Measurements from ENCODE around the gene CRAMP1. TPM values are rescaled to one million over a fixed set of nuclear protein-coding genes. Genes with fewer than 3 reads are reported as not detected.
A peak's percentile ranks its signal among the peaks of the same experiment; 100 is the strongest.

Gene CRAMP1
- total RNA-seq, 1 donor from 2014 or later: 11.7 TPM

DNA sequence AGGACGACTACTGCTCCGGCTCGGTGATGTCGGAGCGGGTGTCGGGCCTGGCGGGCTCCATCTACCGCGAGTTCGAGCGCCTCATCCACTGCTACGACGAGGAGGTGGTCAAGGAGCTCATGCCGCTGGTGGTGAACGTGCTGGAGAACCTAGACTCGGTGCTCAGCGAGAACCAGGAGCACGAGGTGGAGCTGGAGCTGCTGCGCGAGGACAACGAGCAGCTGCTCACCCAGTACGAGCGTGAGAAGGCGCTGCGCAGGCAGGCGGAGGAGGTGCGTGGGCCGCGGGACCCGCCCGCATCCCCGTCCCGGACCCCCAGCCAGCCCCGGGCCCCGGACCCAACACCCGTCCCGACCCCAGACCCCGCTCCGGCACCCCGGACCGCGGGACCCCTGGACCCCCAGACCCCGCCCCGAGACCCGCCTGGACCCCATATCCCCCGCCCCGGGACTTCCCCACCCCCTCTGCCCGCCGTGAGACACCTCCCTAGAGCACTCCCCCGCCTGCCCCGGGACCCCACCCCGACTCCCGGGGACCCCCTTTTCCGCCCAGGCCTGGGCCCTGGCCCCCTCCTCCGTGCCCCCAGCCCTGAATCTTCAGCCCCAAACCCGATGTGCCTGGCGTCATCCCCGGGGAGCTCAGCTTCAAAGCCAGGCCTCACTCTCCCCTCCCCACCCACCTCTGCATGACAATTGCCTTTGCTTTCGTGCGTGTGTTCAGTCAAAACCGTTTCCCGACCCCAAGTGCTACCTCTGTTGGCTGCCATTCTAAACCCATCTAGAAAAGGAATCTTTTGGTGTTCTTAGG lies 94.4 kb downstream of the CRAMP1 start:
- Histone ChIP-seq H3K4me1 (no peaks in the 10 kb centered on the region), H3K4me3 (peak overlapping the region; percentile 79), H3K4me2 (peak overlapping the region; percentile 98), H3F3A (ENCODE audit: low read depth) (peaks cover 39% of the 10 kb centered on the region), H3K36me3 (no peaks in the 10 kb centered on the region), H4K20me1 (ENCODE audit: low read depth) (peaks cover 52% of the 10 kb centered on the region), H3K9ac (peak overlapping the region; percentile 74), H3K27me3 (no peaks in the 10 kb centered on the region), H2AFZ (replicated peaks) (peak overlapping the region; percentile 71), H3K27ac (no peak overlapping the region), H3K9me3 (ENCODE audit: low read depth) (no peaks in the 10 kb centered on the region), H3K79me2 (ENCODE audit: low read depth) (peaks cover 53% of the 10 kb centered on the region)
- TF ChIP-seq, protein P1, sequence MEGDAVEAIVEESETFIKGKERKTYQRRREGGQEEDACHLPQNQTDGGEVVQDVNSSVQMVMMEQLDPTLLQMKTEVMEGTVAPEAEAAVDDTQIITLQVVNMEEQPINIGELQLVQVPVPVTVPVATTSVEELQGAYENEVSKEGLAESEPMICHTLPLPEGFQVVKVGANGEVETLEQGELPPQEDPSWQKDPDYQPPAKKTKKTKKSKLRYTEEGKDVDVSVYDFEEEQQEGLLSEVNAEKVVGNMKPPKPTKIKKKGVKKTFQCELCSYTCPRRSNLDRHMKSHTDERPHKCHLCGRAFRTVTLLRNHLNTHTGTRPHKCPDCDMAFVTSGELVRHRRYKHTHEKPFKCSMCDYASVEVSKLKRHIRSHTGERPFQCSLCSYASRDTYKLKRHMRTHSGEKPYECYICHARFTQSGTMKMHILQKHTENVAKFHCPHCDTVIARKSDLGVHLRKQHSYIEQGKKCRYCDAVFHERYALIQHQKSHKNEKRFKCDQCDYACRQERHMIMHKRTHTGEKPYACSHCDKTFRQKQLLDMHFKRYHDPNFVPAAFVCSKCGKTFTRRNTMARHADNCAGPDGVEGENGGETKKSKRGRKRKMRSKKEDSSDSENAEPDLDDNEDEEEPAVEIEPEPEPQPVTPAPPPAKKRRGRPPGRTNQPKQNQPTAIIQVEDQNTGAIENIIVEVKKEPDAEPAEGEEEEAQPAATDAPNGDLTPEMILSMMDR (IDR thresholded peaks at IDR 0.05): no peak
- TF ChIP-seq EZH2 (IDR thresholded peaks at IDR 0.05): no peak
- Mint-ChIP-seq H3K27me3 (ENCODE audit: insufficient read depth, low read depth) (peaks cover 13% of the 10 kb centered on the region), H3K36me3 (peaks cover 7% of the 10 kb centered on the region), H3K4me1 (peaks cover 23% of the 10 kb centered on the region), H3K9me3 (no peaks in the 10 kb centered on the region), H3K4me3 (peak overlapping the region; percentile 94), H3K27ac (peak overlapping the region; percentile 60)
- DNase-seq (ENCODE audit: low spot score): peak; percentile 44

DNA sequence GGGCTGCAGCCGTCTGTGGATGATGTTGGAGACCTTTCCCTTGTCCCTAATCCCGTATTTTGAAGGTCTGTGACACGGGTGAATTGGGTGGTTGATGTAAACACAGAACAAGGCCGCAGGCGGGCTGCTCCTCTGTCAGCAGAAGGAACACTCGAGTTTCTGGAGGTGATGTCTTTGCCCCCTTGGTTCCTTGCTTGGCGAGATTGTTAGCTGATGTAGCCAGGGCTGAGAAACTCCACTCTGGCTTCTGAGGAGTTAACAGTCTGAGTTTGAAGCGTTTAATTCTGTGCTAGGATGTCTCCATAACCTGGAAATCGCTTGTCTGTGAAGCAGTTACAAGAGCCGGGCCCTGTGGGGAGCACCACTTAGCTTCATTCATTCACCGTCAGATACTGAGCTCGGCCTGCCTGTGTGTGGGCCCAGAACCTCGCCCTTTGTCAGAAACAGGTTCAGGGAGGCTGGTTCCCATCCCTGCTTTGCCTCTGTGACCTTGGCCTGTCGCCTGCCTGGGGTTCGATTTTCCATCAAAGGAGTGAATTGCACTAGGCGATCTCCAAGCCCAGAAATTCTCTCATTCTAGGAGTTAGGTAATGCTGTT lies 95.1 kb downstream of the CRAMP1 start:
- Histone ChIP-seq H3K36me3 (no peaks in the 10 kb centered on the region), H3K9ac (peak overlapping the region; percentile 68), H3F3A (ENCODE audit: low read depth) (peaks cover 35% of the 10 kb centered on the region), H3K9me3 (ENCODE audit: low read depth) (no peaks in the 10 kb centered on the region), H3K4me3 (peak overlapping the region; percentile 79), H4K20me1 (ENCODE audit: low read depth) (peaks cover 59% of the 10 kb centered on the region), H3K27ac (no peak overlapping the region), H3K4me2 (peak overlapping the region; percentile 98), H3K4me1 (peaks cover 3% of the 10 kb centered on the region), H2AFZ (replicated peaks) (no peak overlapping the region), H3K27me3 (no peaks in the 10 kb centered on the region), H3K79me2 (ENCODE audit: low read depth) (peaks cover 57% of the 10 kb centered on the region)
- DNase-seq (ENCODE audit: low spot score): peak; percentile 48
- peaks cover 4% of the 10 kb centered on the region for H3K36me3 Mint-ChIP-seq
- H3K4me3 Mint-ChIP-seq: peak overlapping the region; percentile 94
- peak overlapping the region; percentile 60 for H3K27ac Mint-ChIP-seq
- TF ChIP-seq EZH2 (IDR thresholded peaks at IDR 0.05) (no peak), EZH2phosphoT487 (IDR thresholded peaks at IDR 0.05) (no peak)
- TF ChIP-seq, protein P1 (IDR thresholded peaks at IDR 0.05): no peak
- H3K9me3 Mint-ChIP-seq: no peaks in the 10 kb centered on the region
- peaks cover 23% of the 10 kb centered on the region for H3K4me1 Mint-ChIP-seq
- H3K27me3 Mint-ChIP-seq (ENCODE audit: insufficient read depth, low read depth): peaks cover 11% of the 10 kb centered on the region

DNA sequence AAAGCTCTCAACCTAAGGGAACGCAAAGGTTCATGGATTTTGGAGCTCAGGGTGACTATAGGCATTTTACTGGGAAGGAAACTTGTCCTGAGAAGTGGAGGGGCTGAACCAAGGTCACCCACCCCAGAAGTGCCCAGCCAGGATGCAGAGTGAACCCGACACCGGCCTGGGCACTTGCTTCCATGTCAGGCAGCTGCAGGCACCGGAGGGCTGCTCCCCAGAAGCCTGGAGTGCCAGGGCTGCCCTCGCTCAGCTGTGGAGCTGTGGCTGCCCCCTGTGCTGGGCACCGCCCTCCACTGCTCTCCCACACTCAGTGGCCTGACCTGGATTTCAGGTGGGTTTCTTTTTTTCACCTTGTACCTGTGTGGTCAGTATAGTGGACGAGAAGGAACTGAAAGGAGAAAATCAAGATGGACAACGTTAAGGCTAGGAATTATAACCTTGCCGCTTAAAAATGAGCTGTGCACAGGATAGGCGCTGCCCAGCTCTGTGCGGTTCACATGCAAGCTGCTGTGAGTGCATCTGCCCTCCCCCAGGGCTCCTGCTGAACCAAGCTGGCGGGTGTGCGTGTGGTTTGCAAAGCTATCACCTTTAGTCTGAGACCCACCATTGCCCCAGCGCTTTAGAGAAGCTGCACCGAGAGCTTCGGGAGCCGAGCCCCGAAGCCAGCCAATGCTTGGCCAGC lies 96.1 kb downstream of the CRAMP1 start:
- H3K4me1 ChIP-seq: peaks cover 10% of the 10 kb centered on the region
- H2AFZ ChIP-seq (replicated peaks): no peak overlapping the region
- no peak overlapping the region for H3K4me3 ChIP-seq
- H3K27ac ChIP-seq: no peak overlapping the region
- TF ChIP-seq EZH2 (IDR thresholded peaks at IDR 0.05) (no peak), EZH2phosphoT487 (IDR thresholded peaks at IDR 0.05) (no peak)
- TF ChIP-seq, protein P1 (IDR thresholded peaks at IDR 0.05): no peak
- no peak overlapping the region for H3K9ac ChIP-seq
- peaks cover 32% of the 10 kb centered on the region for H3F3A ChIP-seq (ENCODE audit: low read depth)
- H3K36me3 Mint-ChIP-seq: no peaks in the 10 kb centered on the region
- no peak overlapping the region for H3K27ac Mint-ChIP-seq
- H4K20me1 ChIP-seq (ENCODE audit: low read depth): peaks cover 68% of the 10 kb centered on the region
- no peaks in the 10 kb centered on the region for H3K27me3 ChIP-seq
- H3K36me3 ChIP-seq: no peaks in the 10 kb centered on the region
- no peaks in the 10 kb centered on the region for H3K9me3 Mint-ChIP-seq
- DNase-seq (ENCODE audit: low spot score): no peak
- H3K9me3 ChIP-seq (ENCODE audit: low read depth): no peaks in the 10 kb centered on the region
- H3K79me2 ChIP-seq (ENCODE audit: low read depth): peaks cover 66% of the 10 kb centered on the region
- peak overlapping the region; percentile 94 for H3K4me3 Mint-ChIP-seq
- H3K4me2 ChIP-seq: peak overlapping the region; percentile 98
- H3K27me3 Mint-ChIP-seq (ENCODE audit: insufficient read depth, low read depth): peaks cover 14% of the 10 kb centered on the region
- H3K4me1 Mint-ChIP-seq: peaks cover 23% of the 10 kb centered on the region

Data from neural progenitor cell (in vitro differentiated cells).